SK-N-SH (cell line): ENCODE results near the gene CIAO3. TPM values are rescaled to one million over a fixed set of nuclear protein-coding genes. Genes with fewer than 3 reads are reported as not detected.
"Not testable (repeated sequence)": the region's sequence is repeated elsewhere in the genome, so short reads cannot be mapped to it uniquely, and the experiment has no call there.

Source experiments
- CTCF ChIA-PET: fragments of 300-600, 350-600 bp; formaldehyde crosslinking; extraction: SDS; loops from one replicate; lab custom pipeline; 2021; lab: Yijun Ruan, JAX
- POLR2A ChIA-PET: fragments of 350-600 bp; sonication (Branson Sonifier 250); formaldehyde crosslinking; extraction: SDS; loops from one replicate; lab custom pipeline; 2020; ENCODE audit warnings: antibody characterized with exemption, inconsistent platforms; lab: Yijun Ruan, JAX
- DNase-seq: peaks from one replicate; pipeline ENCODE4 v3.0.0; 2012
- H2AFZ ChIP-seq: fragments of 200-600 bp; sonication (generic); 2 replicates; pipeline ENCODE4 v1.8.1; 2016; ENCODE audit warnings: antibody characterized with exemption, mild to moderate bottlenecking, low read depth
- H3F3A ChIP-seq: fragments of 200-600 bp; sonication (generic); replicated peaks from 2 replicates; pipeline ENCODE3; 2016; ENCODE audit warnings: antibody characterized with exemption, mild to moderate bottlenecking; ENCODE audit not compliant: insufficient read depth
- H3K27ac ChIP-seq, 2 experiments: fragments of 200-500 bp in 1 of 2; fragments of 200-600 bp in 1 of 2; sonication (Bioruptor generic) in 1 of 2; sonication (generic), shearing (Covaris generic) in 1 of 2; 2 replicates each; pipeline versions ENCODE4 v1.5.1 to v1.6.1; 2014 to 2016; ENCODE audit warnings: low read depth in 2 of 2, inconsistent platforms in 1 of 2, low read length in 1 of 2, mild to moderate bottlenecking in 1 of 2, mixed read lengths in 1 of 2
- H3K27me3 ChIP-seq: fragments of 200-600 bp; sonication (generic), shearing (Covaris generic); 2 replicates; pipeline ENCODE4 v1.6.1; 2016; ENCODE audit warnings: mixed run types; ENCODE audit not compliant: insufficient read depth
- H3K36me3 ChIP-seq, 2 experiments: fragments of 200-500 bp in 1 of 2; fragments of 200-600 bp in 1 of 2; sonication (Bioruptor generic) in 1 of 2; sonication (generic) in 1 of 2; replicated peaks in 1 of 2; 2 replicates each; pipeline versions ENCODE3 to v1.5.1; 2014 to 2016; ENCODE audit warnings: low read length in 1 of 2, mild to moderate bottlenecking in 1 of 2; ENCODE audit not compliant: insufficient read depth in 2 of 2, control insufficient read depth in 1 of 2
- H3K4me1 ChIP-seq, 2 experiments: fragments of 200-500 bp in 1 of 2; fragments of 200-600 bp in 1 of 2; sonication (Bioruptor generic) in 1 of 2; sonication (generic), shearing (Covaris generic) in 1 of 2; 2 replicates each; pipeline versions ENCODE4 v1.5.1 to v1.6.1; 2014 to 2016; ENCODE audit warnings: low read depth in 1 of 2, low read length in 1 of 2, mixed run types in 1 of 2; ENCODE audit not compliant: insufficient read depth in 2 of 2, control insufficient read depth in 1 of 2
- H3K4me2 ChIP-seq: fragments of 200-600 bp; sonication (generic), shearing (Covaris generic); 2 replicates; pipeline ENCODE4 v1.6.1; 2017; ENCODE audit warnings: mixed run types
- H3K4me3 ChIP-seq, 2 experiments: fragments of 200-500 bp in 1 of 2; fragments of 200-600 bp in 1 of 2; sonication (Bioruptor generic) in 1 of 2; sonication (generic), shearing (Covaris generic) in 1 of 2; 2 replicates each; pipeline versions ENCODE4 v1.5.1 to v1.8.1; 2014 to 2016; ENCODE audit warnings: low read depth in 2 of 2, inconsistent platforms in 1 of 2, low read length in 1 of 2, mild to moderate bottlenecking in 1 of 2, mixed read lengths in 1 of 2, moderate library complexity in 1 of 2
- H3K79me2 ChIP-seq: fragments of 200-600 bp; sonication (generic); 2 replicates; pipeline ENCODE4 v1.8.1; 2017; ENCODE audit warnings: mild to moderate bottlenecking; ENCODE audit not compliant: insufficient read depth
- H3K9ac ChIP-seq: fragments of 200-600 bp; sonication (generic); 2 replicates; pipeline ENCODE4 v1.6.1; 2017; ENCODE audit warnings: mixed run types
- H3K9me2 ChIP-seq: fragments of 200-600 bp; sonication (generic); 2 replicates; pipeline ENCODE4 v1.6.1; 2017; ENCODE audit warnings: mixed run types
- H3K9me3 ChIP-seq: fragments of 200-600 bp; sonication (generic); 2 replicates; pipeline ENCODE4 v1.6.1; 2017; ENCODE audit warnings: mixed run types, mild to moderate bottlenecking, moderate library complexity
- H4K20me1 ChIP-seq: fragments of 200-600 bp; sonication (generic); 2 replicates; pipeline ENCODE4 v1.6.1; 2017; ENCODE audit warnings: mild to moderate bottlenecking, mixed run types; ENCODE audit not compliant: insufficient read depth
- GABPA ChIP-seq: IDR thresholded peaks from 2 replicates; pipeline ENCODE4 v1.4.0; 2012; ENCODE audit warnings: low read depth, mild to moderate bottlenecking
- GATA2 ChIP-seq: sonication (generic); formaldehyde crosslinking; IDR thresholded peaks from 2 replicates; pipeline ENCODE4 v1.5.0; 2020; ENCODE audit warnings: mild to moderate bottlenecking, missing genetic modification reagents
- JUND ChIP-seq: IDR thresholded peaks from 2 replicates; pipeline ENCODE4 v1.4.0; 2012
- RFX5 ChIP-seq: IDR thresholded peaks from 2 replicates; pipeline ENCODE4 v1.6.1; 2012; ENCODE audit warnings: mild to moderate bottlenecking, improper control_type of control experiment, low read length
- SIN3A ChIP-seq: IDR thresholded peaks from 2 replicates; pipeline ENCODE4 v1.6.1; 2012; ENCODE audit warnings: low read depth, mild to moderate bottlenecking, low read length, moderate library complexity, borderline replicate concordance
- WGBS: methylation state at CpG from one replicate; pipeline ENCODE4 v1.1.6; 2017; ENCODE audit warnings: low lambda C conversion rate; 5-methylcytosine and 5-hydroxymethylcytosine counted together
- polyA plus RNA-seq, 3 experiments: library from polyadenylated mRNA; depleted of rRNA; stranded (reverse); fragments of >200 nt; gene quantifications; 2 replicates each; pipeline ENCODE4 v1.2.3, GENCODE V29; 2012
- TF ChIP-seq, protein P1 (sequence below): IDR thresholded peaks from 2 replicates; pipeline ENCODE4; 2012
- TF ChIP-seq, protein P2 (sequence below): fragments of 200-600 bp; sonication (generic); IDR thresholded peaks from 2 replicates; pipeline ENCODE4 v1.6.1; 2017; ENCODE audit warnings: antibody characterized with exemption, mild to moderate bottlenecking, moderate library complexity

The CIAO3 gene
- polyA plus RNA-seq, 1 of the 3 experiments (the other 2 are of a cell fraction), result 14.4 TPM

DNA sequence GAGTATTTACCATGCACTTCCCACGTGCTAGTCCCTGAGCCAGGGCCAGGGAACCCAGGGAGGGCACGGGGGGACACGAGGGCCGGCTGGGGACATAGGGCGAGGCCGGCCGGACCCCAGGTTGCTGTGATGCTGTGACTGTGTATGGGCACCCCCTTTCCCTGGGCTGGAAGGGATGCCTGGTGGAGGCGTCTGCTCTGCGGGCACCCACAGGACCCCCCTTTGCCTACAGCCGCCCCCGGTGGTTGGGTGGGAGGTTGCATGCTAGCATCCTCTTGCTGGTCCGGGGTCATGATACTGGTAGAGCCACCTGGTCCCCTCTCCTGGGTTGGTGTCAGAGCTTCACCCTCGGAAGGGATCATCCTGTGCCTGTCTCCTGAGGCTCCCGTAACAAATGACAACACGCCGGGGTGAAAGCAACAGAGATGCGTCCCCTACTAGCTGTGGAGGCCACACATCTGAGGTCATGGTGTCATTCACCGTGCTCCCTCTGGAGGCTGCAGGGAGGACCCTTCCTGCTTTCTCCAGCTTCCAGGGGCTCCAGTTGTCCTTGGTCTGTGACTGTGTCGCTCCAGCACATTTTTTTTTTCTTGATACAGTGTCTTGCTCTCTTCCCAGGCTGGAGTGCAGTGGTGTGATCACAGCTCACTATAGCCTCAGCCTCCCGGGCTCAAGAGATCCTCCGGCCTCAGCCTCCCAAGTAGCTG, 3.1 kb upstream of the CIAO3 start:
- no peak overlapping the region for H2AFZ ChIP-seq

DNA sequence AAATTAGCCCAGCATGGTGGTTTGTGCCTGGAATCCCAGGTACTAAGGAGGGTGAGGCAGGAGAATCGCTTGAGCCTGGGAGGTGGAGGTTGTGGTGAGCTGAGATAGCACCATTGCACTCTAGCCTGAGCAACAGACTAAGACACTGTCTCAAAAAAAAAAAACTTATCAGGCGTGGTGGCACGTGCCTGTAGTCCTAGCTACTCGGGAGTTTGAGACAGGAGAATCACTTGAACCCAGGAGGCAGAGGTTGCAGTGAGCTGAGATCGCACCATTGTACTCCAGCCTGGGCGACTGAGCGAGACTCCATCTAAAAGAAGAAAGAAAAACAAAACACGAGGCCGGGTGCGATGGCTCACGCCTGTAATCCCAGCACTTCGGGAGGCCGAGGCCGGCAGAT, 2.1 kb upstream of the CIAO3 start:
- H4K20me1 ChIP-seq, H3K36me3 ChIP-seq, DNase-seq, H3K4me2 ChIP-seq, POLR2A ChIA-PET, H3K9ac ChIP-seq, H3K27me3 ChIP-seq, H3K4me3 ChIP-seq, H3K9me3 ChIP-seq, H3K27ac ChIP-seq, H3K9me2 ChIP-seq, H3F3A ChIP-seq, H2AFZ ChIP-seq: not testable (repeated sequence)
- Histone ChIP-seq H3K4me1 (peaks cover 0 to 10% of the 10 kb centered on the region in 2 experiments; a peak in 1 of 4 replicates), H3K79me2 (peaks cover 14% of the 10 kb centered on the region)
- WGBS, result 88% methylated on average over 14 of the region's 14 CpGs
- CTCF ChIA-PET, result interaction anchor here (1.0 to 4.5 kb wide), 5 partner anchors 17 to 313 kb away, joined by 4 to 41 read pairs (median 5); partner anchors contain the start of gene CCDC78

More for the DNA sequence above, 3.1 kb upstream of the CIAO3 start:
- H3K27ac ChIP-seq, result no peak overlapping the region
- TF ChIP-seq, protein P1, sequence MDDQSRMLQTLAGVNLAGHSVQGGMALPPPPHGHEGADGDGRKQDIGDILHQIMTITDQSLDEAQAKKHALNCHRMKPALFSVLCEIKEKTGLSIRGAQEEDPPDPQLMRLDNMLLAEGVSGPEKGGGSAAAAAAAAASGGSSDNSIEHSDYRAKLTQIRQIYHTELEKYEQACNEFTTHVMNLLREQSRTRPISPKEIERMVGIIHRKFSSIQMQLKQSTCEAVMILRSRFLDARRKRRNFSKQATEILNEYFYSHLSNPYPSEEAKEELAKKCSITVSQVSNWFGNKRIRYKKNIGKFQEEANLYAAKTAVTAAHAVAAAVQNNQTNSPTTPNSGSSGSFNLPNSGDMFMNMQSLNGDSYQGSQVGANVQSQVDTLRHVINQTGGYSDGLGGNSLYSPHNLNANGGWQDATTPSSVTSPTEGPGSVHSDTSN, result no peak
- TF ChIP-seq RFX5 (no peak), GABPA (no peak), JUND (no peak), GATA2 (CRISPR knock-in tag) (no peak), SIN3A (no peak)
- TF ChIP-seq, protein P2, sequence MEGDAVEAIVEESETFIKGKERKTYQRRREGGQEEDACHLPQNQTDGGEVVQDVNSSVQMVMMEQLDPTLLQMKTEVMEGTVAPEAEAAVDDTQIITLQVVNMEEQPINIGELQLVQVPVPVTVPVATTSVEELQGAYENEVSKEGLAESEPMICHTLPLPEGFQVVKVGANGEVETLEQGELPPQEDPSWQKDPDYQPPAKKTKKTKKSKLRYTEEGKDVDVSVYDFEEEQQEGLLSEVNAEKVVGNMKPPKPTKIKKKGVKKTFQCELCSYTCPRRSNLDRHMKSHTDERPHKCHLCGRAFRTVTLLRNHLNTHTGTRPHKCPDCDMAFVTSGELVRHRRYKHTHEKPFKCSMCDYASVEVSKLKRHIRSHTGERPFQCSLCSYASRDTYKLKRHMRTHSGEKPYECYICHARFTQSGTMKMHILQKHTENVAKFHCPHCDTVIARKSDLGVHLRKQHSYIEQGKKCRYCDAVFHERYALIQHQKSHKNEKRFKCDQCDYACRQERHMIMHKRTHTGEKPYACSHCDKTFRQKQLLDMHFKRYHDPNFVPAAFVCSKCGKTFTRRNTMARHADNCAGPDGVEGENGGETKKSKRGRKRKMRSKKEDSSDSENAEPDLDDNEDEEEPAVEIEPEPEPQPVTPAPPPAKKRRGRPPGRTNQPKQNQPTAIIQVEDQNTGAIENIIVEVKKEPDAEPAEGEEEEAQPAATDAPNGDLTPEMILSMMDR, result peak; percentile 27
- TF ChIP-seq, all 33 proteins: peak for 1
- Histone ChIP-seq H4K20me1 (no peaks in the 10 kb centered on the region), H3K9ac (no peak overlapping the region), H3K79me2 (peaks cover 14% of the 10 kb centered on the region), H3K4me2 (no peak overlapping the region), H3K36me3 (no peaks in the 10 kb centered on the region), H3K27me3 (no peaks in the 10 kb centered on the region), H3K9me3 (no peaks in the 10 kb centered on the region), H3K4me1 (peaks cover 0 to 10% of the 10 kb centered on the region in 2 experiments; a peak in 1 of 4 replicates), H3F3A (peaks cover 1% of the 10 kb centered on the region), H3K4me3 (no peak overlapping the region), H3K9me2 (no peaks in the 10 kb centered on the region)
- ChIA-PET CTCF (interaction anchor here (1.0 to 4.5 kb wide), 7 partner anchors 18 to 312 kb away, joined by 3 to 23 read pairs (median 4); partner anchors contain the start of genes ANTKMT and CCDC78), POLR2A (no interaction called here)
- 84% methylated on average over 14 of the region's 21 CpGs for WGBS
- peak; percentile 61 for DNase-seq
